Measurements from ENCODE around the gene RABGEF1. TPM values are rescaled to one million over a fixed set of nuclear protein-coding genes. Genes with fewer than 3 reads are reported as not detected.

The RABGEF1 gene
- total and polyA plus RNA-seq, 2 donors (not counting 3 experiments of a cell fraction or from before 2014, with no cell fraction given) = 11.6 to 15.5 TPM

DNA sequence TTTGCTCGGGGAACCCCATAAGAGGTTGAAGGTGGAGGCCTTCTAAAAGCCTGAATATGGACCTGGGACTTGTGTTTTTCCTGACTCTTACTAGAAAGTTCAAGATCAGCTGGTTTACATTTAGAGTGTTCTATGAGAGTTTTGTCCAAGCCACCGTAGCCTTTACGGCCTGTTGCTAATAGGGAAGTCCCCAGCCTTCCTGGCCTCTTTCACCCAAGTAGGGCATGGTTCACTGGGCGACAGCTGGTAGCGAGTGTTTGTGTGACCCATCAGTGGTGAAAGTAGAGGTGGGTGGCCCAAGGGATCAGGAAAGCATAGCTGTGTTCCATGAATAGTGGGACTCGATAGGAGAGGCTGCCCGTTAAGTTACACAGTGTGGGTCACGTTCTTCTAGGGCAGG is 60.1 kb downstream of the RABGEF1 start:
- H3K9me1 ChIP-seq (replicated peaks; ENCODE audit: control insufficient read depth, extremely low read depth, insufficient read depth, low read length) = no peaks in the 10 kb centered on the region
- no peaks in the 10 kb centered on the region for H3K9me3 ChIP-seq (replicated peaks; ENCODE audit: control insufficient read depth, insufficient read depth, low read length)
- intact Hi-C loops (cut with micrococcal nuclease) = no loop called here
- H3K9ac ChIP-seq (replicated peaks; ENCODE audit: extremely low read depth, insufficient read depth, low read length) = no peak overlapping the region
- H3K36me3 ChIP-seq (ENCODE audit: control insufficient read depth in 2 of 2, extremely low read depth in 1 of 2, insufficient read depth in 2 of 2, low read length in 2 of 2) = peaks cover 10 to 25% of the 10 kb centered on the region in 2 experiments
- BruUV-seq (replicated peaks) = no TSS peak
- H3K4me2 ChIP-seq (ENCODE audit: insufficient read depth, low read length) = no peak overlapping the region
- dilution Hi-C loops (cut with MboI; ENCODE audit: extremely low pct_ligation_motif_present, low sequenced_read_pairs) = no loop called here
- CTCF ChIA-PET = interaction anchor here (1.7 kb wide), 1 partner anchor 23 kb away, joined by 3 read pairs; no protein-coding TSS in a partner anchor
- TF ChIP-seq MYC (IDR thresholded peaks at IDR 0.05; ENCODE audit: low read depth, low read length) (no peak), POLR2AphosphoS5 (IDR thresholded peaks at IDR 0.05; ENCODE audit: insufficient read depth, low read depth, low read length) (no peak), EZH2 (IDR thresholded peaks at IDR 0.05; ENCODE audit: borderline replicate concordance, low read depth, low read length, severe bottlenecking) (no peak), GATA2 (IDR thresholded peaks at IDR 0.05; ENCODE audit: insufficient read depth, insufficient read length, low read depth, low read length) (no peak), FOS (IDR thresholded peaks at IDR 0.05; ENCODE audit: borderline replicate concordance, insufficient read depth, low read length) (no peak), POLR2A (IDR thresholded peaks at IDR 0.05; ENCODE audit: low read depth, low read length) (no peak), JUN (IDR thresholded peaks at IDR 0.05; ENCODE audit: borderline replicate concordance, insufficient read depth, insufficient read length, low read depth) (no peak)
- TF ChIP-seq, protein P1, sequence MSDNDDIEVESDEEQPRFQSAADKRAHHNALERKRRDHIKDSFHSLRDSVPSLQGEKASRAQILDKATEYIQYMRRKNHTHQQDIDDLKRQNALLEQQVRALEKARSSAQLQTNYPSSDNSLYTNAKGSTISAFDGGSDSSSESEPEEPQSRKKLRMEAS (IDR thresholded peaks at IDR 0.05; ENCODE audit: insufficient read depth, insufficient read length) = no peak
- TF ChIP-seq, protein P2, sequence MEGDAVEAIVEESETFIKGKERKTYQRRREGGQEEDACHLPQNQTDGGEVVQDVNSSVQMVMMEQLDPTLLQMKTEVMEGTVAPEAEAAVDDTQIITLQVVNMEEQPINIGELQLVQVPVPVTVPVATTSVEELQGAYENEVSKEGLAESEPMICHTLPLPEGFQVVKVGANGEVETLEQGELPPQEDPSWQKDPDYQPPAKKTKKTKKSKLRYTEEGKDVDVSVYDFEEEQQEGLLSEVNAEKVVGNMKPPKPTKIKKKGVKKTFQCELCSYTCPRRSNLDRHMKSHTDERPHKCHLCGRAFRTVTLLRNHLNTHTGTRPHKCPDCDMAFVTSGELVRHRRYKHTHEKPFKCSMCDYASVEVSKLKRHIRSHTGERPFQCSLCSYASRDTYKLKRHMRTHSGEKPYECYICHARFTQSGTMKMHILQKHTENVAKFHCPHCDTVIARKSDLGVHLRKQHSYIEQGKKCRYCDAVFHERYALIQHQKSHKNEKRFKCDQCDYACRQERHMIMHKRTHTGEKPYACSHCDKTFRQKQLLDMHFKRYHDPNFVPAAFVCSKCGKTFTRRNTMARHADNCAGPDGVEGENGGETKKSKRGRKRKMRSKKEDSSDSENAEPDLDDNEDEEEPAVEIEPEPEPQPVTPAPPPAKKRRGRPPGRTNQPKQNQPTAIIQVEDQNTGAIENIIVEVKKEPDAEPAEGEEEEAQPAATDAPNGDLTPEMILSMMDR (IDR thresholded peaks at IDR 0.05; ENCODE audit: extremely low read depth in 1 of 2, insufficient read depth in 1 of 2, low read depth in 1 of 2, low read length in 2 of 2) = no peak
- no peaks in the 10 kb centered on the region for H4K20me1 ChIP-seq (replicated peaks; ENCODE audit: control insufficient read depth, extremely low read depth, insufficient read depth, low read length)
- H3K79me2 ChIP-seq (ENCODE audit: control insufficient read depth, insufficient read depth, low read length) = no peaks in the 10 kb centered on the region
- POLR2A ChIA-PET = no interaction called here
- H2AFZ ChIP-seq (ENCODE audit: low read depth, low read length) = no peak overlapping the region
- no peak overlapping the region for H3K27ac ChIP-seq (ENCODE audit: insufficient read depth, low read depth, low read length)
- DNase-seq (ENCODE audit: low read depth, low spot score) = no peak
- no peak for FAIRE-seq
- H3K4me1 ChIP-seq (ENCODE audit: control insufficient read depth, extremely low read depth, insufficient read depth, low read length) = no peaks in the 10 kb centered on the region
- no peak overlapping the region for H3K4me3 ChIP-seq (replicated peaks in 1 of 3; ENCODE audit: insufficient read depth in 1 of 3, low read depth in 1 of 3, low read length in 3 of 3)
- H3K27me3 ChIP-seq (ENCODE audit: control insufficient read depth in 2 of 2, insufficient read depth in 2 of 2, low read length in 2 of 2) = no peaks in the 10 kb centered on the region

Data from endothelial cell of umbilical vein (primary cell).